HL-60/S4 treated with retinoic acid at 250 ng/mL for 4 days and 3 days (cell line): ENCODE data around the gene PHF20.
"Not testable (repeated sequence)": the region's sequence is repeated elsewhere in the genome, so short reads cannot be mapped to it uniquely, and the experiment has no call there.

Source experiments
- in situ Hi-C: fragments of 300-500 bp; cut with MboI; formaldehyde crosslinking; loops from 2 replicates; pipeline ENCODE4 v1.7.0; 2022; ENCODE audit warnings: low sequenced_read_pairs

The PHF20 gene

GRCh38 chr20:35883336-35883777 lies 111.5 kb downstream of the PHF20 start:
- in situ Hi-C loops = no loop called here

DNA sequence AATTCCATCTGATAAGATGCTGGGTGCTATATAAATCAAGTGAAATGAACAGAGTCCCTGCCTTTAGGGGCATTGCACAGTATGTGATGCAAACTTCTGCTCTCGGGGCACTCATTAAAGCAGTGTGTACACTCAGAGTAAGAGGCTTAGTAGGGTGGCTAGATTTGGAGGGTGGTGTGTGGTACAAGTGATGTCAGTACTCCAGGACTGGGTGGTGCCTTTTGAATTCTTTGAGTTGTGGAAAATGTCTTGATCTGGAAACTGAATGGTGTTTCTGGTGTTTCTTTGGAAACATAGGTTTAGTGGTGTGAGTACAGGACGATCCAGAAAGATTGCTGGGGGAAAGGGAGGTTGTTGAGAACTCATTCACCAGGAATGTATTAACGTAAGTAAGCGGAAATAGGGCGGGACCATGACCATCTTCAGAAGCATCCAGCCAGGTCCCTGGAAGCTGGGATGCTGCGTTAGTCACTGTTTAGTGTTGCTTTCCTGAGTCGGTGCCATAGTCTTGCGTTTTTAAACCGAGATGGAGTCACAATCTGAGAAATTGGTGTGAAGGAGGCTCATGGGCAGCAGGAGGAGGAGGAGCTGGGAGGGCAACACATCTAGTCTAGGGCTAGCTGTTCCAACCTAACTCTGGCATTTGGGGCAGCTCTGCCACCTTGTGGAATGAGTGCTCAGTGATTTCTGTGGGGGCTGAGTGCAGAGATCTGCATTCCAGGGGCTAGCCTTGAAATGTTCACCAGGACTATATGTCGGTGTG lies 112.1 kb downstream of the PHF20 start:
- in situ Hi-C loops = no loop called here

DNA sequence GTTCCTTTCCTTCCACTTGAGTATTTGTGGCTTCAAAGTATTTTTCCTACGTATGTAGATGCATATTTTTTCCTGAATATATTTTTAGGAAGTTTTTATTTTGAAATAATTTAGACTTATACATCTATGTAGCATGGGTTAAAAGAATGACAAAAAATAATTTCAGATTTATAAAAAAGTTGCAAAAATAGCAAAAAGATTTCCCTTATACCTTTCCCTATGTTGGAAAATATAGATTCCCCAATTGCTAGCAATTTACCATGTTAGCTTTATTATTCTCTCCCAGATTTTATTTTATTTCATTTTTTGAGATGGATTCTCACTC lies 112.7 kb downstream of the PHF20 start:
- in situ Hi-C loops = no loop called here

DNA sequence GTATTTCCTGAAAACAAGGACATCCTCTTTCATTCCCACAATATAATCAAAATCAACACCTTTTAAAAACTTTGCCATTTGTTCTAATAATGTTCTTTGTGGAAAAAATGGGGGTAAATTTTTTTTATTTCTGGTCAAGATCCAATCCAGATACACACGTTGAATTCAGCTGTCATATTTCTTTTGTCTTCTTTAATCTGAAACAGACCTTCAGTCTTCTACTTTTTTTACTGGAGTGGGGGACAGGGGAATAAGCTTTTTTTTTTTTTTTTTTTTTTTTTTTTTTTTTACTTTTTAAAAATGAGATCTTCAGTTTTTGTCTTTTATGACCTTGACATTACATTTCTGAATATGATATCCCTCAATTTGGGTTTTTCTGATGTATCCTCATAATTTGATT lies 113.4 kb downstream of the PHF20 start:
- in situ Hi-C loops = no loop called here

- in situ Hi-C loops = no loop called here
These were observed 114.7 kb downstream of the PHF20 start for GRCh38 chr20:35886537-35886936.

DNA sequence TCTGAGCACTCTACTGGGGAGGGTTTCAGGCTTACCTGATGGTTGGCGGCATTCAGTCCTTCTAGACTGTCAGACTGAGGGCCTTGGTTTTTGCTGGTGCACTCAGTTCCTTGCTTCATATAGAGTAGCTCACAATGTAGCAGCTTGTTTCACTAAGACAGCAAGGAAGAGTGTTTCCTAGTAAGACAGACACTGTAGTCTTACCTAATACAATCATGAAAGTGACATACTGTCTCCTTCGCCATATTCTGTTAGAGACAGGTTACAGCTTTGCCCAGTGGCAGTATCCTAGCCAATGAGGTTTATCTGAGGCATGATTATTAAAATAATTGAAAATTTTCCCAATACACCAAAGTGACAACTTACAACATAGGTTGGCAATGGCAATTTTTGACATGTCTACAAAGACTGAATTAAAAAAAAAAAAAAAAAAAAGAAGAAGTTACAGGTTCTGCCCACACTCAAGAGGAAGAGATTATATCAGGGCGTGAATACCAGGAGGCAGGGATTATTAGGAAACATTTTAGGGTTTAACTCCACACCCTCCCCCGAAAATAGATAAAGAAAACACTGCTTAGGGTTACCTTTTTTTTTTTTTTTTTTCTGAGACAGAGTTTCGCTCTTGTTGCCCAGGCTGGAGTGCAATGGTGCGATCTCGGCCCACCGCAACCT lies 115.7 kb downstream of the PHF20 start:
- in situ Hi-C loops = no loop called here

DNA sequence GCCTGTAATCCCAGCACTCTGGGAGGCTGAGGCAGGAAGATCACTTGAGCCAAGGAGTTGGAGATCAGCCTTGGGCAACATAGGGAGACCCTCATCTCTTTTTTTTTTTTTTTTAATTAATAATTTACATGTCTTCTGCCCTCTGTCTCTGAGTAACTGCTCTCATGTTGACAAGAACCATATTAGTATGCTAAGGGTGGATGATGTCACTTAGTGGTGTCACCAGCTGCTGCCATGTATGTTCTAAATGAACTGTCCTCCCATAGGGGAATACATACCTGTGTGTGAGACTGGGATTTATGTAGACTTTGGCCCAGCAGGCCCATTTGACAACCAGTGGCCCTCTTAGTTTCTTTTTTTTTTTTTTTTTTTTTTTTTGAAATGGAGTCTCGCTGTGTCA lies 116.8 kb downstream of the PHF20 start:
- in situ Hi-C loops = no loop called here

- in situ Hi-C loops = no loop called here
These were observed 119.6 kb downstream of the PHF20 start for GRCh38 chr20:35891375-35891774.

- in situ Hi-C loops = no loop called here
These were observed 121.1 kb downstream of the PHF20 start for GRCh38 chr20:35892871-35893270.

DNA sequence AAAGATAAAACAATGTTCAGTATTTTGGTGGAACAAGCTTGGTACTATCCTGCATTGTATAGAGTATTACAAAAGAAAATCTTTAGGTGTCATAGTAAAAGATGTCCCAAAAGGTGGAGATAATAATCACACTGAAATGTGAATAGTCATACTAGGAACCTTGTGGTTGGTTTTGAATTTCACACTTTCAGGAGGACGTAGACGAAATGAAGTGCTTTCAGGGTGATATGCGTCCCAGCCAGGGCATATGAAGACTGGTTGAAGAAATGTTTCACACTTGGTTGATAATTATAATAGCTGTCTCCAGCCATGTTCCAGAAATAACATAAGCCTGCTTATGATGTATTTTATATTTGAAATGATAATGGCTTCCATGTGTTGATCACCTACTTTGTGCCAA lies 122.1 kb downstream of the PHF20 start:
- in situ Hi-C loops = no loop called here

- in situ Hi-C loops = not testable (repeated sequence)
These were observed 123.7 kb downstream of the PHF20 start for GRCh38 chr20:35895516-35895915.

- in situ Hi-C loops = no loop called here
These were observed 127.2 kb downstream of the PHF20 start for GRCh38 chr20:35899064-35899463.

- in situ Hi-C loops = not testable (repeated sequence)
These were observed 129.4 kb downstream of the PHF20 start for GRCh38 chr20:35901230-35901629.

GRCh38 chr20:35901678-35902544 lies 130.1 kb downstream of the PHF20 start:
- in situ Hi-C loops = no loop called here

DNA sequence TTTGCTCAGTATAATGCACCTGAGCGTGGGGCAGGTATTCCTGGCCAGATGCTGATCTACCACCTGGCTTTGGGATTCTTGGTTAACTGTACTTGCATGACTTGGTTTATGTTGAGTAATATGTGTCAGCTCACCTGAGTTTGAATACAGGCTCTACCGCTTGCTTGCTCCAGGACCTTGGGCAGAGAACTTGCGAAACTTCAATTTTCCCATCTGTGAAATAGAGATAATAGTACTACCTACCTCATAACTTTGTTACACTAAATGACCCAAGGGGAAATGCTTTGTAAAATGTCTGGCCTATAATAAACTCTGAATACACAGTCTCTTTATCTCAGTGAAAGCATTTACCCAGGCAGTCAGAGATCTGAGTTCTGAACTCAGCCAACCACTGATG lies 130.7 kb downstream of the PHF20 start:
- in situ Hi-C loops = no loop called here

DNA sequence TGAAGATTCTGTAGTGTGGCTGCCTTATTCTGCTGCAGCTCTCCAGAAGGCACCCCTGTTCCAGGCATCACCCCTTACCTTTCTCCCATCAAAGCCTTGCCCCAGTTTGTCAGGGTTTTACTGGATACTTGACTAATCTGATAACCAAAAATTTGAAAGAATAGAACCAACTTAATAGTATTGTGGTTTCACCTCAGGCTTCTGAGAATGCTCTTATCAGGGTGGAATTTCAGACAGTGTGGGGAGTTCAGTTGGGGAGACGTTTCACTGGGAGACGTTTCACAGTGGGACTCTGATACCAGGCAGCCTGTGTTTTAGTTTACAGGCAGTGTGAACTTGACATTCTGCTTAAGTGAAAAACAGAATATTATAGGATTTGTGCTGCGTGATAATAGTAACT lies 132.0 kb downstream of the PHF20 start:
- in situ Hi-C loops = no loop called here

DNA sequence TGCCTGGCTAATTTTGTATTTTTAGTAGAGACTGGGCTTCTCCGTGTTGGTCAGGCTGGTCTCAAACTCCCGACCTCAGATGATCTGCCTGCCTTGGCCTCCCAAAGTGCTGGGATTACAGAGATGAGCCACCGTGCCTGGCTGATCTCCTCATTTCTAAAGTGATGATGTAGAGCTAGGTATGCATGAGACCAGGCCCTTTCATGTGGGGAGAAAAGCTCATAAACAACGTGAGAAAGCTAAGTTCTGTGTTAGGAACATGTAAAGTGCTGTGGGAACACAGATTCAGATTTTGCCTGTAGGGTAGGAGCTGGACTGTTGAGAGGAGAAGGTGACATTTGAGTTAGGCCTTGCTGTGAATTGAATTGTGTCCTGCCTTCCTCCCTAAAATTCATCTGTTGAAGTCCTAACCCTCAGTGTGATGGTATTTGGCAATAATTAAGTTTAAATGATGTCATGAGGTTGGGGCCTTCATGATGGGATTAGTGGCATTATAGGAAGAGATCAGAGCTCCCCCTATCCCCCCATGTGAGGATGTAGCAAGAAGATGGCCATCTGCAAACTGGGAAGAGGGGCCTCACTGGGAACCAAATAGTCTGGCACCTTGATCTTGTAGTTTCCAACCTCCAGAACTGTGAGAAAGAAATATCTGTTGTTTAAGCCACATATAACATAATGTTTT lies 133.3 kb downstream of the PHF20 start:
- in situ Hi-C loops = no loop called here

- in situ Hi-C loops = no loop called here
These were observed 135.3 kb downstream of the PHF20 start for GRCh38 chr20:35907017-35907701.

- in situ Hi-C loops = no loop called here
These were observed 136.2 kb downstream of the PHF20 start for GRCh38 chr20:35908007-35908406.

DNA sequence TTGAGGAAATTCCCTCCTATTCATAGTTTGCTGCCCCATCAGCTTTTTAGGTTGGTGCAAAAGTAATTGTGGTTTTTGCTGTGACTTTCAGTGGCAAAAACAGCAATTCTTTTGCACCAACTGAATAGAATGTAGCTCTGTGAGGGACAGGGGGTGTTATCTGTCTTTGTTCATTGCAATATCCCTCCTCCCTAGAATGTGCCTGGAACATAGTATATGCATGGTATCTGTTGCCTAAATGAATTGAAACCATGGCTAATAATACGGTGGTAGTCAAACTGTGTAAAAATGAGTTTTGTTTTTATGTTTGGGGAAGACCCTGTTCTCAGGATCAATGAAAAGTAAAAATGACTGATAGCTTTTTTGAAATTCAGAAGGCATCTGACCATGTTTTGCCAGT lies 137.4 kb downstream of the PHF20 start:
- in situ Hi-C loops = no loop called here

GRCh38 chr20:35909796-35910195 lies 138.0 kb downstream of the PHF20 start:
- in situ Hi-C loops = no loop called here
